H1 (cell line): Measurements from ENCODE around the gene WFDC5. TPM values are rescaled to one million over a fixed set of nuclear protein-coding genes. Genes with fewer than 3 reads are reported as not detected.

Experiments
- polyA plus RNA-seq, 7 experiments: library from polyadenylated mRNA; depleted of rRNA in 3 of 7; stranded (reverse) in 5 of 7; unstranded in 2 of 7; fragments of >200 nt in 5 of 7; fragments of 200-250 nt in 2 of 7; gene quantifications; 1 replicate in 5 of 7; 2 replicates in 1 of 7; 4 replicates in 1 of 7; pipeline versions ENCODE4 v1.2.1 to v1.2.3, GENCODE V29; 2011 to 2013; ENCODE audit warnings: missing spikeins in 2 of 7, mixed read lengths in 2 of 7
- total RNA-seq: library from RNA; stranded (reverse); fragmentation: NEBNext Ultra II Directional; extraction: Animal tissue kit (Norgen Biotek cat#: 25700); gene quantifications from 2 replicates; pipeline ENCODE4 v1.2.1, GENCODE V29; 2021
- TF ChIP-seq, protein P1 (sequence below): fragments of 300-600 bp; sonication (generic); IDR thresholded peaks from 2 replicates; pipeline ENCODE4 v1.7.1; 2012; ENCODE audit warnings: low read length, moderate library complexity, mild to moderate bottlenecking, inconsistent platforms; ENCODE audit not compliant: insufficient replicate concordance

WFDC5 gene
- total and polyA plus RNA-seq, 2 of the 8 experiments (the other 6 are each of a cell fraction or from before 2014, with no cell fraction given): not detected

GRCh38 chr20:45152405-45152804 lies 37.4 kb upstream of the WFDC5 start (continued):
- TF ChIP-seq, protein P1, sequence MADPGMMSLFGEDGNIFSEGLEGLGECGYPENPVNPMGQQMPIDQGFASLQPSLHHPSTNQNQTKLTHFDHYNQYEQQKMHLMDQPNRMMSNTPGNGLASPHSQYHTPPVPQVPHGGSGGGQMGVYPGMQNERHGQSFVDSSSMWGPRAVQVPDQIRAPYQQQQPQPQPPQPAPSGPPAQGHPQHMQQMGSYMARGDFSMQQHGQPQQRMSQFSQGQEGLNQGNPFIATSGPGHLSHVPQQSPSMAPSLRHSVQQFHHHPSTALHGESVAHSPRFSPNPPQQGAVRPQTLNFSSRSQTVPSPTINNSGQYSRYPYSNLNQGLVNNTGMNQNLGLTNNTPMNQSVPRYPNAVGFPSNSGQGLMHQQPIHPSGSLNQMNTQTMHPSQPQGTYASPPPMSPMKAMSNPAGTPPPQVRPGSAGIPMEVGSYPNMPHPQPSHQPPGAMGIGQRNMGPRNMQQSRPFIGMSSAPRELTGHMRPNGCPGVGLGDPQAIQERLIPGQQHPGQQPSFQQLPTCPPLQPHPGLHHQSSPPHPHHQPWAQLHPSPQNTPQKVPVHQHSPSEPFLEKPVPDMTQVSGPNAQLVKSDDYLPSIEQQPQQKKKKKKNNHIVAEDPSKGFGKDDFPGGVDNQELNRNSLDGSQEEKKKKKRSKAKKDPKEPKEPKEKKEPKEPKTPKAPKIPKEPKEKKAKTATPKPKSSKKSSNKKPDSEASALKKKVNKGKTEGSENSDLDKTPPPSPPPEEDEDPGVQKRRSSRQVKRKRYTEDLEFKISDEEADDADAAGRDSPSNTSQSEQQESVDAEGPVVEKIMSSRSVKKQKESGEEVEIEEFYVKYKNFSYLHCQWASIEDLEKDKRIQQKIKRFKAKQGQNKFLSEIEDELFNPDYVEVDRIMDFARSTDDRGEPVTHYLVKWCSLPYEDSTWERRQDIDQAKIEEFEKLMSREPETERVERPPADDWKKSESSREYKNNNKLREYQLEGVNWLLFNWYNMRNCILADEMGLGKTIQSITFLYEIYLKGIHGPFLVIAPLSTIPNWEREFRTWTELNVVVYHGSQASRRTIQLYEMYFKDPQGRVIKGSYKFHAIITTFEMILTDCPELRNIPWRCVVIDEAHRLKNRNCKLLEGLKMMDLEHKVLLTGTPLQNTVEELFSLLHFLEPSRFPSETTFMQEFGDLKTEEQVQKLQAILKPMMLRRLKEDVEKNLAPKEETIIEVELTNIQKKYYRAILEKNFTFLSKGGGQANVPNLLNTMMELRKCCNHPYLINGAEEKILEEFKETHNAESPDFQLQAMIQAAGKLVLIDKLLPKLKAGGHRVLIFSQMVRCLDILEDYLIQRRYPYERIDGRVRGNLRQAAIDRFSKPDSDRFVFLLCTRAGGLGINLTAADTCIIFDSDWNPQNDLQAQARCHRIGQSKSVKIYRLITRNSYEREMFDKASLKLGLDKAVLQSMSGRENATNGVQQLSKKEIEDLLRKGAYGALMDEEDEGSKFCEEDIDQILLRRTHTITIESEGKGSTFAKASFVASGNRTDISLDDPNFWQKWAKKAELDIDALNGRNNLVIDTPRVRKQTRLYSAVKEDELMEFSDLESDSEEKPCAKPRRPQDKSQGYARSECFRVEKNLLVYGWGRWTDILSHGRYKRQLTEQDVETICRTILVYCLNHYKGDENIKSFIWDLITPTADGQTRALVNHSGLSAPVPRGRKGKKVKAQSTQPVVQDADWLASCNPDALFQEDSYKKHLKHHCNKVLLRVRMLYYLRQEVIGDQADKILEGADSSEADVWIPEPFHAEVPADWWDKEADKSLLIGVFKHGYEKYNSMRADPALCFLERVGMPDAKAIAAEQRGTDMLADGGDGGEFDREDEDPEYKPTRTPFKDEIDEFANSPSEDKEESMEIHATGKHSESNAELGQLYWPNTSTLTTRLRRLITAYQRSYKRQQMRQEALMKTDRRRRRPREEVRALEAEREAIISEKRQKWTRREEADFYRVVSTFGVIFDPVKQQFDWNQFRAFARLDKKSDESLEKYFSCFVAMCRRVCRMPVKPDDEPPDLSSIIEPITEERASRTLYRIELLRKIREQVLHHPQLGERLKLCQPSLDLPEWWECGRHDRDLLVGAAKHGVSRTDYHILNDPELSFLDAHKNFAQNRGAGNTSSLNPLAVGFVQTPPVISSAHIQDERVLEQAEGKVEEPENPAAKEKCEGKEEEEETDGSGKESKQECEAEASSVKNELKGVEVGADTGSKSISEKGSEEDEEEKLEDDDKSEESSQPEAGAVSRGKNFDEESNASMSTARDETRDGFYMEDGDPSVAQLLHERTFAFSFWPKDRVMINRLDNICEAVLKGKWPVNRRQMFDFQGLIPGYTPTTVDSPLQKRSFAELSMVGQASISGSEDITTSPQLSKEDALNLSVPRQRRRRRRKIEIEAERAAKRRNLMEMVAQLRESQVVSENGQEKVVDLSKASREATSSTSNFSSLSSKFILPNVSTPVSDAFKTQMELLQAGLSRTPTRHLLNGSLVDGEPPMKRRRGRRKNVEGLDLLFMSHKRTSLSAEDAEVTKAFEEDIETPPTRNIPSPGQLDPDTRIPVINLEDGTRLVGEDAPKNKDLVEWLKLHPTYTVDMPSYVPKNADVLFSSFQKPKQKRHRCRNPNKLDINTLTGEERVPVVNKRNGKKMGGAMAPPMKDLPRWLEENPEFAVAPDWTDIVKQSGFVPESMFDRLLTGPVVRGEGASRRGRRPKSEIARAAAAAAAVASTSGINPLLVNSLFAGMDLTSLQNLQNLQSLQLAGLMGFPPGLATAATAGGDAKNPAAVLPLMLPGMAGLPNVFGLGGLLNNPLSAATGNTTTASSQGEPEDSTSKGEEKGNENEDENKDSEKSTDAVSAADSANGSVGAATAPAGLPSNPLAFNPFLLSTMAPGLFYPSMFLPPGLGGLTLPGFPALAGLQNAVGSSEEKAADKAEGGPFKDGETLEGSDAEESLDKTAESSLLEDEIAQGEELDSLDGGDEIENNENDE: no peak
